NCI-H226 (cell line): ENCODE measurements around the gene NDUFB4.
"Not testable (repeated sequence)": the region's sequence is repeated elsewhere in the genome, so short reads cannot be mapped to it uniquely, and the experiment has no call there.

Experiments used
- DNase-seq: peaks from one replicate; pipeline ENCODE4 v3.0.0-alpha.2; 2015

NDUFB4 gene

DNA sequence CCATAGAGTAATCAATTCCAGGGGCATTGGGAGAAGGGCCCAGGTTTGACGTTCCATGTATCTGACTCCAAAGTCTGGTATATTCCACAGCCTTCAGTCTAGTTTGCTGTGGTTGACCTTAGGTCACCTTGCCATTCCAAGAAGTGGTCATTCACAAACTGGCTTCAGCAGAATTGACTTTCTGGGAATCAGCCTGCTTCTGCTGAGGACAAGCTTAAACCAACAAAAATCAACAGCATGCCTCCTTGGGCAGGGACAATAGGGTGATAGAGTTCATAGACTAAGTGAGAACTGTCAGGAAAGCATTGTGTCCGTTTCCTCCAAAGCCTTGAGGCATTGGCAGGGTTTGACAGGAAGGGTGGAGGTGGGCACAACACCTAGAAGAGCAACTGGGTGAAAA, 24.1 kb upstream of the NDUFB4 start:
- no peak for DNase-seq

DNA sequence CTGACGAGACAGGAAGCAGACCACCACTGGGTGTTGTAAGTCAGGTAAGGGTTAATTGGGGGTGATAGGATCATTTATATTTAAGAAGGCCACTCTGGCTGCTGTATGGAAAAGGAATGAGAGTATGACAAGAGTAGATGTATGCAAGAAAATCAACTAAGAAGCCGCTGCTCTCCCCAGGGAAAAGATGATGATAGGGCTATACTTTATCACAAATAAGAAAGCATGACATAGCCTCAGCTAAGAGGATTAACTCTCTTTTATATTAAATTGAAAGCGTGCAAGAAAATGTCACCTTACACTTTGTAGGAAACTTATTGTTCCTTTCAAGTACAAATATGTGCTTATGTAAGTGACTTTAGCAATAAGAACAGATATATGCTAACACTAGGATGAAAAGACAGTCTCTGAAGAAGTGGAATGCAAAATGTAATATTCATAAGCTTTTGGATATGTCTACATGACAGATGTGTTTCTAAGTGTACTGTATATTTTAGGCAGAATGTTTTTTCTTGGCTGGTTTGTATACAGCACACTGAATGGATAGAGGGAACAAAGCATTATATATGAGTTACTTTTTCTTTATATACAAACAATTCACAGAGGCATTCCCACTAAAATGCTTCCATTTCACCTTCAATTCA, 8.7 kb upstream of the NDUFB4 start:
- DNase-seq = no peak

DNA sequence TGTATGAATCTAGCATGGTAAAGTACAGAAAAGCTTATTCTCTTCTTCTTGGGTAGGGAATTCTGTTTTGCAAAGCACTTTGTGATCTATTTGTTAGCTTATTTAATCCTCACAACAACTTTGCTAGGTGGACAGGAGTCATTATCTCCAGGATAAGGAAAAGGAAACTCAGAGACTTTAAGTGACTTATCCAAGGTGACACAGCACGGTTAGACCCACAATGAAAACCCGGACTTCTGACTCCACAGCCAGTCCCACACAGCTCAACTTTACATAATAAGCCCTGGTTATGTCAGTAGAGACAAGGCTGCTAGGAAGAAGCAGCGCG, 384 bp upstream of the NDUFB4 start:
- no peak for DNase-seq

DNA sequence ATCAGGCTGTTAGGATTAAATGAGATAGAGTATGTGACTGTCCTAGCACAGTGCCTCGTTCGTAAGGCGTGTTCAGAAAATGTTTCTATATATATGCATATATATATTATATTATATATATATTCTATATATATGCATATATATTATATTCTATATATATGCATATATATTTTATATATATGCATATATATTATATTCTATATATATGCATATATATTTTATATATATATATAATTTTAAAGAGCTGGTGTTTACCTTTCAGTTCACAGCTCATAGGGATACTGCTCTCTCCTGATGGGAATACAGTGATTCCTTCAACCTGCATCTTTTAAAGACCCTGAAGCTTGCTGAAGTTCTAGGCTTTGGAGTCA, 702 bp downstream of the NDUFB4 start:
- no peak for DNase-seq

DNA sequence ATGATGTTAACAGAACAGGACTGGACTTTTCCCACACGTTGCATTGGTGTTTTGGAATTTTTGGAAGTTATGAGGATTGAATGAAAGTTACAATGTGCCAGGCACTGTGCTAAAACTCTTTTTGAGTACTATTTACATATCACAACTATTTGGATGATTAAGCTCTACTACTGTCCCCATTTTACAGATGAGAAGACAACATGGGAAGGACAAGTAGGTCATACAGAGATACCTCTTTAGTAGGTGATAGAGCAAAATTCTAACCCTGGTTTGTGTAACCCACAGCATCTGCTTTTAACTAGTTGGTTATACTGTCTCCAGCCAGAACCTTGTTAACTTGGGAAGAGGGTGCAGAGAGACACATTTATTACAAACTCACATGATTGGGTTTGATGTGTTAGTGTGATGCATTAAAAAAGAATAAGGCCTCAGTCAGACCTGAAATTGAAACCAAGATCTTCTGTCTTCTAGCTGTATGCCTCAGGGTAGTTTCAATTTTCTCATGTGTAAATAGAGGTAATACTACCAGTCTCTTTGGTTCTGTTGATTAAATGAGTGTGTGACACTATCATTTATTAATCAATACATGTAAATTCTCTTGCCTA, 1.4 kb downstream of the NDUFB4 start:
- no peak for DNase-seq

DNA sequence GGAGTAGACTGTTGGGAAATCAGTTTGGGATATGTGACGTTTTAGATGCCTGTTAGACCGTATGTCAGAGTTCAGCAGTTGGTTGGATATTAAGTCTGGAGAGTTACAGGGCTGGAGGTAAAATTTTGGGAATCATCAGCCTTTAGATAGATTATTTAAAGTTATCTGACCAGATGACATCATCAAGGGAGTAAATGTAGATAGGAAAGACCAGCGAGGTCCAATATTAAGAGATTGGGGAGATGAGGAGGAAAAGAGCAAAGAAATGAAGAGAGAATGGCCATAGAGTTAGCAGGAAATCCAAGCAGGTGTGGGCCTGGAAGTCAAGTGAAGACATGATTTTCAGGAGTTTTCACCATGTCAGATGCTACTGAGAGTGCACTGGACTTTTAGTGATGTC, 3.1 kb downstream of the NDUFB4 start:
- DNase-seq = no peak

DNA sequence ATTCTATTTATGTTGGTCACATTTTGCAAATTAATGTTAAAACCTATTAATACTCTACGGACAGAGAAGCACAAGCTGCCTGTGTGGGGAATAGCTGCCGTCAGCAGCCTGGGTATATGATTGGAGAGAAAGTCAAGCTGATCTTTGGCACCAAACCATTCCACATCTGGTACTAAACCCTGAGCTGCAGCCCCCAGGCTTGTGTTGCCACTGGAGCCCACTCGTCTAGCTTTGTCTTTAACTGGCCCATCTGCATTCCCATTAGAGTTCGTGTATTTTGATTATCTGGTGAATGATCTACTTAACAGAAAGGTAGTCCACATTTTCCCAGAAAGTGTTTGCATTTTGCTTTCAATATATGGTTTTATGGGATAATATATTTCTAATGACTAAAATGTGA, 5.4 kb downstream of the NDUFB4 start:
- DNase-seq = no peak

DNA sequence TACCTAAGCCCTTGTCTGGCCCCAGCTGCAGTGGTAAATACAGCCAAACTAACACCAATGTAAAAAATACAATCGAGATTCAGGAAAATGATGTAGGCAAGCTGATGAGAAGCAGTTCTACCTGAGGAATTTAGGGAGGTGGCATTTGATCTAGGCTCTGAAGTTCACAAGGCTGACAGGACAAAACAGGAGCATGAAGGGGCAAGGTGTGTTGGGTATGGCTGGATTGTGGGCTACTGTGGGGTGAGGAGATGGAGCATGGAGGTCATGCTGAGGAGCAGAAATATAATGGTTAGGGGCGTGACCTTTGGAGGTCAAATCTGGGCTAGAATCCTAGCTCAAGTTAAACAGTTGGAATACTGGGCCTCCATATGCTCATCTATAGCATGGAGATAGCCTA, 6.5 kb downstream of the NDUFB4 start:
- DNase-seq = no peak

DNA sequence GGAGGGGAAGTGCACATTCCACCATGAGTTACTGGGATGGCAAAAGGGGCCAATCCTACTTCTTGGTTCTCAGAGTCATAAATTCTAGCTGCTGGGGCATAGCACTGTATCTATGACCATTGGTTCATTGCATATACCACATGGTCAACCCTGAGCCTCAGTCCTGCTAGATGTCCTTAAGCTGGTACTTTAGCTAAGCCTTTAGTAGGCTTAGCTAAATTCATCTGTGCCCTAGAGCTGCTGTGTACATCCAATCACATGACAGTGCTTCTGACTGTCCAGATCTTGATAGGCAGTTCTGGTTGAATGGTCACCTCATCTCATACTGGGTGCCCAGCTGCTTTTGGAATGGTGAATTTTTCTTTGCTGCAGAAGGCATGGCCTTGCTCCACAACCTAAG, 8.2 kb downstream of the NDUFB4 start:
- no peak for DNase-seq

DNA sequence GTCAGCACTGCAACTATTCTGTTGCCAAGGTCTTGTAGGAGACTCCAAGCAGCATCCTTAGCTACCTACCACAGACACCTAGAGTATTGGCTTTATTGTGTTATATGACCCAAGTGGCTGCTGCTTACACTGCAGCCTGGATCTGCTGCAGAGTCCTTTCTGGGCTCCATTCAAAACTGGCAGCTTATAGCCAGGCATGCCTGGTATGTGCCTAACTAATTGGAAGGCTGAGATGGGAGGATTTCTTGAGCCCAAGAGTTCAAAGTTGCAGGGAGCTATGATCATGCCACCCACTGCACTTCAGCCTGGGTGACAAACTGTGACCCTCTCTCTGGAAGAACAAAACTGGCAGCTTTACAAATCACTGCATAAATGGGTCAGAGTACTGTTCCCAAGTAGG, 8.6 kb downstream of the NDUFB4 start:
- DNase-seq = no peak

DNA sequence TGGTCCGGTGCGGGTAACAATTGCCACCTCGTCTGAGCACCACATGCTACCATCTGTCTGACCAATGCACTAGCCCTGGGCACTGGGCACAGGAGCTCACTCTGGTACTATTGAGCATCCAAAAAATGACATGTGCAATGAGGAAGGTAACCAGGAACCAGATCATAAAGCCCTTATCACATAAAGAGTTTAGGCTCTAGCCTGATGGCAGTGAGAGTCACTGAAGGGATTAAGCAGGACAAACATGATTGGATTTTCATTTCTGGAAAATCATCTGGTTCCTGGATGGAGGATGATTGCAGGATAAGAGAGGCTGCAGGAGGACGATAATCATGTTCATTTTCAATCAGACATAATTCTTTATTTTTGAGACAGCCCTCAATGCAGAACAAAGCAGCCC, 12.4 kb downstream of the NDUFB4 start:
- DNase-seq = no peak

DNA sequence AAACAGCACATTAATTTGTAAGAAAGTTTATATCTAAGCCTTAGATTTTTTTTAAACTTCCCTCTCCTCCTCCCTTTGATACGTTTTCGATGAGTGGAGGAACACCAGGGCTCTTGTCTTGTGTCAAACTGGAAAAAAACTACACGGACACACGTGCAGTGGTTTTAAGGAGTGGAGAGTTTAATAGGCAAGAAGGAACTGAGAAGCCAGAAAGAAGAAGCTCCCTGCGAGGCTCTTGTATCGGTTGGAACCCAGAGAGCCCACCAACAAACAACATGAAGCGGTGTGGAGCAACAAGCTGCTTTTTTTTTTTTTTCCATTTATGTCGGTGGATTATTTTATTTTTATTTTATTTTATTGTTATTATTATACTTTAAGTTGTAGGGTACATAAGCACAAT, 18.6 kb downstream of the NDUFB4 start:
- DNase-seq = no peak

DNA sequence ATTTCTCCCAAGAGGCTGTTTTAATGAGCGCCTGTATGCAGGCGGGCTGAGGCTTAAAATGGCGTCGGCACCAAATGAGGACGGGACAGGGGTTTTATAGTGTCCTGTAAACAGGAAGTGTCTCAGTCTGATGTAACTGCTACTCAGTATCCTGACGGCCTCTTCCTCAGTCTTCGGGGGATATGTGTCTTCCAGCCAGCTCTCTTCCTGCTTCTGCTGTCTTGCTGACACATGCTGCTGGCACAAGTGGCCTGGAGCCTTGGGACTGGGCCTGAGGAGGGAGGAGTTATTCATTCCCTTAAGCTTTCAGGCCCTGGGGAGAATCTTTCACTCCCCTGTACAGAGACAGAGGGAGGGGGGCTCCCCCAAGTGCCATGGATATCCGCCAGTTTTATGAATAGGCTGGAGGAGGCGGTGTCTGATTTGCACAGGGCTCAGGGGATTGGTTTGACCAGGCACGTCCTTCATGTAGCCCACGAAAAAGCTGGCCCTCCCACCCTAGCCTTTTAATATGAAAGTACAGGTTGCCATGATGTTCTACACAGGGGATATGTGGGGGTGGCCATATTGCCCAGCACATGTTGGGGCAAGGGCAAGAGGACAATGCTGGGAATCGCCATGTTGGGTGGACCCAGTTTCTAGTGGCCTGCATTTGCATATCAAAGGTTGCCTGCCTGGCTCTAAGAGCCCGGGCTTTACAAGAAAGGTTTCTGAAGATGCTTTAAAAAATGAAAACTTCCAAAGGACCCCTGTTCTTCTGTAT, 19.9 kb downstream of the NDUFB4 start:
- no peak for DNase-seq

DNA sequence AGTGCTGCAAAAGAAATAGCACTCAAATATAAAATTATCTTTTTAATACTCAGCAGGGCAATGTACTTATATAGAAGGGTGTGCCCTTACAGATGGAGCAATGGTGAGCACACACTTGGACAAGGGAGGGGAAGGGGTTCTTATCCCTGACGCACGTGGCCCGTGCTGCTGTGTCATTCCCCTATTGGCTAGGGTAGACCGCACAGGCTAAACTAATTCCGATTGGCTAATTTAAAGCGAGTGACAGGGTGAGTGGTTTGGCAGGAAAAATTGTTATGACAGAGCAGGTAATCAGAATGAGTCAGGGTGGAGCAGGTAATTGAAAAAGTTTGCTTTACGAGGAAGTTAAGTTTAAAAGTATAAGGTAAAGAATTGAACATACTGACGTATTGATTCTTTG, 20.6 kb downstream of the NDUFB4 start:
- not testable (repeated sequence) for DNase-seq

DNA sequence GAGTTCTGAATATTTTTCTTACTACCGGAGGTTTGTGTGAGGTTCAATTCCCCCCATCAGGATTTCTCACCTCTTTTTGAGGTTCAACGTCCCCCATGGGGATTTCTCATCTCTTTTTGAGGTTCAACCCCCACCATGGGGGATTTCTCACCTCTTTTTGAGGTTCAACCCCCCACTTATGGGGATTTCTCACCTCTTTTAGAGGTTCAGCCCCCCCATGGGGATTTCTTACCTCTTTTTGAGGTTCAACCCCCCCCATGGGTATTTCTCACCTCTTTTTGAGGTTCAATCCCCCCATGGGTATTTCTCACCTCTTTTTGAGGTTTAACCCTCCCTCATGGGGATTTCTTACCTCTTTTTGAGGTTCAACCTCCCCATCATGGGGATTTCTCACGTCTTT, 26.3 kb downstream of the NDUFB4 start:
- DNase-seq = no peak

DNA sequence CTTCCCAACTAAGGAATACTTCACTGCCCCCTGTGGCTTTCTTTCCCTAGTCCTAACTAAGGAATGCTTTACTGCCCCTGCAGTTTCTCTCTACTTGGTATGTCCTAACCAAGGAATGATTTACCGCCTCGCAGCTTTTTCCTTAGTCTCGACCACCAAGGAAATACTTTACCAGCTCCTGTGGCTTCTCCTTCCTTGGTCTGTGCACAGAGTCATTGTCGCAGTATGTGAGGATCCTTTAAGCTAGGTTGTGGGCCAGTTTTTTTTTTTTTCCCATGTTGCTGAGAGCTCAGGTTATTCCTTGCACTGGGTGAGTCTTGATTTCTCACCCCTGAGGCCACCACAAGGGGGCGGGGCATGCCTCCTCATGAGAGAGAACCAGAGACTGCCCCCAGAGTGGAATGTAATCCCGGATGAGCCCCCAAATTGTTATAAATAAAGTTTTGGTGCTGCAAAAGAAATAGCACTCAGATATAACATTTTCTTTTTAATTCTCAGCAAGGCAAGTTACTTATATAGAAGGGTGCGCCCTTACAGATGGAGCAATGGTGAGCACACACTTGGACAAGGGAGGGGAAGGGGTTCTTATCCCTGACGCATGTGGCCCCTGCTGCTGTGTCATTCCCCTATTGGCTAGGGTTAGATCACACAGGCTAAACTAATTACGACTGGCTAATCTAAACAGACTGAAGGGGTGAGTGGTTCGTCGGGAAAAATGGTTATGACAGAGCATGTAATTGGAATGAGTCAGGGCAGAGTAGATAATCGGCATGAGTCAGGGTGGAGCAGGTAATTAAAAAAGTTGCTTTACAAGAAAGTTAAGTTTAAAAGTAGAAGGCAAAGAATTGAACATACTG, 27.0 kb downstream of the NDUFB4 start:
- no peak for DNase-seq

DNA sequence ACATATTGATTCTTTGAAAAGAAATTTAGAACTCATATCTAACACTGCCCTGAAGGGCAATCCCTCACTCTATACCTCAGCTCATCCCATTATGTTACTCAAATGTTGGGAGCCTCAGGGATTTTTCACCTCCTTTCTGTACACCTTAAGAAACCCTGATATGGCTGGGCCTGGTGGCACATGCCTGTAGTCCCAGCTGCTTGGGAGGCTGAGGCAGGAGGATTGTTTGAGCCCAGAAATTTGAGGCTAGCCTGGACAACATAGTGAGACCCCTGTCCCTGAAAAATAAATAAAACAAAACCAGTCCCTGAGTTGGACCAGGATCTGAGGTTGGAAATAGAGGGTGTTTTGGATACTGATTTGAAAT, 27.6 kb downstream of the NDUFB4 start:
- DNase-seq = no peak

DNA sequence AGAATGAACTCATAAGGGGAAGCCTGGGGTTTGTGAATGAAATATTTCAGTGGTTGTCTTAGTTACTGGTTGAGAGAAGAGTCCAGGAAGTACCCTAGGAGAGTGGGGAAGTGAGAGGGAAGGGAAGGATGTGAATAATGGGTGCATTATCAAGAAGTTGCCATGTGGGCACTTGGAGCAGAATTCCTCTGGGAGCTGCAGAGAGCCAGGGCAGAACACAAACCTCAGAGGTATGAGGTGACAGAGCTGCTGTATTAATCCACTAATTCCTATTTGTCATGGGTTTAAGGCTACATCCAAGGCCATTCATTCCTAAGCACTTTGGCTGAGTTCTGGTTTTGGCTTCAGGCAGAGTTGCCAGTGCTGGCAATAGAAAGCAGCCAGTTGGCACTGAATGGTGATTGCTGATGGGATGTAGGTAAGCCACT, 29.0 kb downstream of the NDUFB4 start:
- DNase-seq = no peak

DNA sequence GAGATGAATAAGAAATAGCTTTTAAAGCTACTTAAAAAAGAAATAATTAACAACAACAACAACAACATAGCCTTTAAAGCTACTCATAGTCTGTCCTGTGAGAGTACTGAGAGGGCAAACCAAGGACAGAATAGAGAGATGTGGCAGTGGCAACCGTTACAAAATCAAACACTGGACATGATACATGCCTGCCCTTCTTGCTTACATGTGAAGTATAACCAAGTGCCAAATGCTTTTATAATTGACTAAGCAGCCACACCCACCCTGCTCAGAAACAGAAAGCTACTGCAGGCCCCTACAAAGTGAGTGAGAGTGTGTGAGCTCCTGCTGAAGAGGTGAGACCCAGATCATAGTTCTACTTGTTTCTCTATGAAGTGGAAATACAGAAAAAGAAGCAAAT, 38.4 kb downstream of the NDUFB4 start:
- DNase-seq = no peak

DNA sequence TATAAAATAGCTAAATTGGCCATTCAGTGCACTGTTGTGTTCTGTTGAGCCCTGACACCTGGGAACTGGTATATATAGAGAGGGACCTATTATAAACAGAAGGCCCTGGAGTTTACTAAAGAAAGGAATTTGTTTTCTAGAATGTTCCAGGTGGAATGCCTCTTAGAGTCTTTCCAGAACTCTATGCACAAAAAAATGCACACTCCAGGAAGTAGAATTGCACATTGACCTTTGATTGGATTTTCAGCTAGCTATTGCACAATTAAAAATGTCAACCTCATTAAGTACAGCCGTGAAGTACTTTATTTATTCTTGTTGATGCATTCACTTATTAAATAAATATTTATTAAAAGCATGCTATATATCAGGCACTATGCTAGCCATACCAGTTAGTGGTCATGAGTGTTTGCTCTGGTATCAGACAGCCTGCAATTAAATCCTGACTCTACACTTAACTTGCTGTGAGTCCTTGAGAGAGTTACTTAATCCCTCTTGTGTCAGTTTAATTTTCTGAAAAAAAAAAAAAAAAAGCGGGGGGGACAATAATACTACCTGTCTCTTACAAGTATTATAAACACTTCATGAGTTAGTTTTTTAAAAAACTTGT, 40.8 kb downstream of the NDUFB4 start:
- no peak for DNase-seq

DNA sequence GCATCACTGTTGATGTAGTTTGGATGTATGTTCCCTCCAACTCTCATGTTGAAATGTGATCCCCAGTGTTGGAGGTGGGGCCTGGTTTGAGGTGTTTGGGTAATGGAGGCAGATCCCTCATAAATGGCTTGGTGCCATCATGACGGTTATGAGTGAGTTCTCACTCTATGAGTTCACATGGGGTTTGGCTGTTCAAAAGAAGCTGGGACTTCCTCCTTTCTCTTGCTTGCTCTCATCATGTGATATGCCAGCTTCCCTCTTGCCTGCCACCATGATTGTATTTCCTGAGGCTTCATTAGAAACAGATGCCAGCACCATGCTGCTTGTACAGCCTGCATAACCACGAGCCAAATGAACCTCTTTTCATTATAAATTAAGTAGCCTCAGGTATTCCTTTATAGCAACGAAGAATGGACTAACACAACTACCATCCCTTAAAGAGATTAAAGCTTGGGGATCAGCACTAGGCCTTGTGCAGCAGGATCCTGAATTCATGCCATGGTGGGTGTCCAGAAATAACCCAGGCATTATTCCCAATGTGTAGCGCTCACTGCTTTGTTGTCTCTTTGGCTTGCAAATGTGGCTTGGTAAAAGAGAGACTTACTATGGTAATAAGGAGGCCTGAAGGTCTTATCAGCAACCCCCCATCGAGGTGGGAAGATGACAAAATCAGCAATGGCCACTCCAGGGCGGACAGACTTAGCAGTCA, 41.9 kb downstream of the NDUFB4 start:
- no peak for DNase-seq

DNA sequence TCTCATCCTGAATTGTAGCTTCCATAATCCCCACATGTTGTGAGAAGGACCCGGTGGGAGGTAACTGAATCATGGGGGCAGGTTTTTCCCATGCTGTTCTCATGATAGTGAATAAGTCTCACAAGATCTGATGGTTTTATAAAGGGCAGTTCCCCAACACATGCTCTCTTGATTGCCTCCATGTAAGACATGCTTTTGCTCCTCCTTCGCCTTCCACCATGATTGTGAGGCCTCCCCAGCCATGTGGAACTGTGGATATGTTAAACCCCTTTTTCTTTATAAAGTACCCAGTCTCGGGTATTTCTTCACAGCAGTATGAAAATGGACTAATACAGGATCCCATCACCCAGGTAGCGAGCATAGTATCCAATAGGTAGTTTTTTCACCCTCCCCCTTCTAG, 42.7 kb downstream of the NDUFB4 start:
- not testable (repeated sequence) for DNase-seq

DNA sequence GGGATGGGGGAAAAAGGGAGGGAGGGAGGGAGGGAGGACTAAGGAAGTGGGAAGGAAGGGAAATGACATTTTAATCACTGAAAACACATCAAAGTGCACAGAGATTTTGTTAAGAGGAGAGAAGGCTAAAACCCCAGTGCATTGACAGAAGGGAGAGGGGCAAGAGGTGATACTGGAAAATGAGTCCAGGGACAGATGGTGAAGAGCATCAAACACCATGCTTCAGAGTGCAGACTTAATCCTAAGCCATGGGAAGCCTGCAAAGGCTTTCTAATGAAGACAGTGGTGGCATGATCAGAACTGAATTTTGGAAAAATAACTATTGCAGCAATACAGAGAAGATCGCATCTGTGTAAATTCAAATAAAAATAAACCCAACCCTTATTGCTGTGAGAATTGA, 44.1 kb downstream of the NDUFB4 start:
- DNase-seq = no peak
